IPS-18c (cell line): Measurements from ENCODE around the gene TSPEAR.

ENCODE experiments used
- H3K4me3 ChIP-seq: 2 replicates; pipeline ENCODE4 v1.7.0; 2013; ENCODE audit warnings: low read depth, mild to moderate bottlenecking, low read length, moderate library complexity; ENCODE audit not compliant: insufficient read depth
- H3K9me3 ChIP-seq: one replicate; pipeline ENCODE4 v1.6.1; 2013; ENCODE audit warnings: mild to moderate bottlenecking, low read length, moderate library complexity; ENCODE audit not compliant: control insufficient read depth, insufficient read depth

TSPEAR gene

GRCh38 chr21:44456214-44456914, 255.0 kb downstream of the TSPEAR start:
- no peaks in the 10 kb centered on the region for H3K9me3 ChIP-seq
- H3K4me3 ChIP-seq = peak overlapping the region; percentile 55

GRCh38 chr21:44455524-44456213, 255.7 kb downstream of the TSPEAR start:
- Histone ChIP-seq H3K4me3 (peak overlapping the region; percentile 55), H3K9me3 (no peaks in the 10 kb centered on the region)

GRCh38 chr21:44454747-44455523, 256.4 kb downstream of the TSPEAR start, which contains the start of gene LRRC3:
LRRC3 (plus strand) TSS chr21:44455510; CDS start chr21:44456645, 1,135 bp downstream.
- peak within 1 kb of the TSS; percentile 55 for H3K4me3 ChIP-seq
- H3K9me3 ChIP-seq = no peaks in the 10 kb centered on the region

GRCh38 chr21:44454058-44454457, 257.3 kb downstream of the TSPEAR start:
- Histone ChIP-seq H3K4me3 (no peak overlapping the region), H3K9me3 (no peaks in the 10 kb centered on the region)

- Histone ChIP-seq H3K4me3 (no peak overlapping the region), H3K9me3 (no peaks in the 10 kb centered on the region)
Observed at GRCh38 chr21:44453120-44453519, 258.3 kb downstream of the TSPEAR start.

GRCh38 chr21:44450999-44451398, 260.4 kb downstream of the TSPEAR start:
- H3K9me3 ChIP-seq = no peaks in the 10 kb centered on the region
- no peak overlapping the region for H3K4me3 ChIP-seq

GRCh38 chr21:44450402-44450801, 261.0 kb downstream of the TSPEAR start:
- Histone ChIP-seq H3K4me3 (no peak overlapping the region), H3K9me3 (no peaks in the 10 kb centered on the region)

GRCh38 chr21:44449473-44450363, 261.7 kb downstream of the TSPEAR start:
- no peak overlapping the region for H3K4me3 ChIP-seq
- H3K9me3 ChIP-seq = no peaks in the 10 kb centered on the region

GRCh38 chr21:44448651-44449131, 262.7 kb downstream of the TSPEAR start:
- peaks cover 2% of the 10 kb centered on the region for H3K9me3 ChIP-seq
- H3K4me3 ChIP-seq = no peak overlapping the region
